Measurements from ENCODE around the gene TNFRSF4. TPM values are rescaled to one million over a fixed set of nuclear protein-coding genes. Genes with fewer than 3 reads are reported as not detected.
A peak's percentile ranks its signal among the peaks of the same experiment; 100 is the strongest.

Gene TNFRSF4
- total and polyA plus RNA-seq, 9 of the 15 experiments (the other 6 are each of a cell fraction or from before 2014, with no cell fraction given) = 0.07 to 0.44 (median 0.19) TPM; not detected in 5

GRCh38 chr1:1167398-1167821 lies 46.5 kb downstream of the TNFRSF4 start:
- Histone ChIP-seq H3K79me2 (ENCODE audit: control insufficient read depth, insufficient read depth, low read length) (no peaks in the 10 kb centered on the region), H3K4me1 (replicated peaks in 1 of 2; ENCODE audit: control insufficient read depth in 2 of 2, insufficient read depth in 2 of 2, low read length in 2 of 2) (peaks cover 0 to 90% of the 10 kb centered on the region in 2 experiments; a peak in 2 of 5 replicates), H3K27me3 (ENCODE audit: control insufficient read depth in 2 of 2, insufficient read depth in 2 of 2, low read length in 2 of 2) (peaks cover 74 to 95% of the 10 kb centered on the region in 2 experiments), H3K9ac (ENCODE audit: insufficient read depth in 1 of 2, low read depth in 2 of 2, low read length in 2 of 2) (no peak overlapping the region; a peak in 1 of 4 replicates), H3K27ac (ENCODE audit: extremely low read depth, low read depth, low read length) (no peak overlapping the region), H3K9me1 (ENCODE audit: control insufficient read depth, insufficient read depth, low read length) (no peaks in the 10 kb centered on the region), H2AFZ (ENCODE audit: low read depth, low read length) (no peak overlapping the region), H3K9me3 (replicated peaks; ENCODE audit: control insufficient read depth, insufficient read depth, low read depth, low read length) (no peaks in the 10 kb centered on the region), H4K20me1 (replicated peaks; ENCODE audit: control insufficient read depth, insufficient read depth, low read length) (peaks cover 6% of the 10 kb centered on the region; the same call in 1 of the 2 replicates), H3K4me3 (no peak overlapping the region), H3K4me2 (ENCODE audit: insufficient read depth, low read length) (no peak overlapping the region), H3K36me3 (ENCODE audit: control insufficient read depth, insufficient read depth, low read length) (no peaks in the 10 kb centered on the region)
- ChIA-PET POLR2A (interaction anchor here (0.6 kb wide), 1 partner anchor 128 kb away, joined by 4 read pairs; no protein-coding TSS in a partner anchor), CTCF (ENCODE audit: low intra/inter-chr PET ratio) (no interaction called here)
- no TSS peak for BruUV-seq (replicated peaks)
- intact Hi-C loops (cut with micrococcal nuclease) = no loop called here
- TF ChIP-seq CREBBP (IDR thresholded peaks at IDR 0.05; ENCODE audit: low read depth, low read length) = no peak
- TF ChIP-seq E2F6 (IDR thresholded peaks at IDR 0.05; ENCODE audit: borderline replicate concordance in 1 of 2, extremely low read depth in 1 of 2, insufficient read depth in 1 of 2, insufficient read length in 1 of 2, low read depth in 1 of 2, low read length in 1 of 2, poor library complexity in 1 of 2, severe bottlenecking in 1 of 2) = peak in 1 of 2 experiments; percentile 16
- ATAC-seq (peak; percentile 7; the same call in 1 of the 3 replicates), FAIRE-seq (no peak), DNase-seq (ENCODE audit: extremely low read depth in 1 of 4, low spot score in 3 of 4) (no peak)
- in situ Hi-C loops (cut with MboI) = no loop called here
- 16% methylated on average over 20 of the region's 20 CpGs for WGBS (ENCODE audit: insufficient coverage, low coverage, missing lambda C conversion rate)

Data from K562 (cell line).